CD4-positive, alpha-beta T cell treated with Interleukin-4 for 4 hours (primary cell): ENCODE data around the gene ECM2.

ENCODE experiments used
- DNase-seq: peaks from one replicate; pipeline ENCODE4 v3.0.0-alpha.2; 2020

The ECM2 gene

DNA sequence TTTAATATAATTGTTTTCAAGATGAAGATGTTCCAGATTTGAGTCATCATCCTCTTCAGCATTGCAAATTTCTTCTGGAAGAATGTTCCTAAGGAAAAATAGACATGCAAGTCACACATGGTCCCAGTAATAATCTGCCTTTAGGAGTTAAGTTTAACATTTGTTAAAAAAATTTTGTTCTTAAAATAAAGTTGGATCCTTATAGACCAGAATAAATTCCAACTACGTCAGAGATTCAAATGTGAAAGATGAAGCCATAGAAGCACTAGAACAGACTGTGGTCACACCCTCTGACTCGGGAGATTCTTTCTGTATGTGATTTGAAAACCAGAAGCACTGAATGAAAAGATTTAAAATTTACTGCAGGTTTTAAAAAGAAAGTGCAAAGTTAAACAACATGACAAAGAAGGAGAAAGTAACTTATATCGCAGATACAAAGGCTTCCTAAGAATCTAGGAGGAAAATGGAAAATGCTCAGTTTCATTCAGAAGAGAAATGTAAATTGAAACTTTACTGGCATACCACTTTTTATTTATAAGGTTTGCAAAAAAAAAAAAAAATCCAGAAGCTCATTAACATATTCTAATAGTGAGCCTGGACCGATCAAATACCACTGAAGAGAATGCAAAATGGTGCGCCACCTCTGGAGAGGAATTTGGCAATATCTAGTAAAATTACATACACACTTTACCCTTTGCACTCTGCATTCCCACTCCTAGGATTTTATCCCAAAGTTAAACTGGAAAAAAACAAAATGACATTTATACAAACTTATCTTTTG lies 39.2 kb downstream of the ECM2 start:
- no peak for DNase-seq

DNA sequence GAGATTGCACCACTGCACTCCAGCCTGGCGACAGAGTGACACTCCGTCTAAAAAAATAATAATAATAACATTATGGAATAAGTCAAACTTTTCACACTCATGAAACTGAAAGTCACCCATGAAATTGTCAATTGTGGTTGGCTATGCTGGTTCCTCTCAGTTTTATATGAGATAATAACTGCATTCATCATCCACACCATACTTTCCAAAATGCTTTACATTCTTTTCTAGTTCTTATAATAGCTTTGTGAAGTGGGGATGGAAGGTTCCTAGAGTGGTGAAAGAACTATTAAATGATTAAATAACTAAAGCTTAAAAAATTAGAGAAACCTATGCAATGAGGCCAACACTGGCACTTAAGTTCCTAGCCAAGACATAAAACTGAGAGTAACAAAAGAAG lies 40.9 kb downstream of the ECM2 start:
- DNase-seq: no peak

GRCh38 chr9:92493749-92494387 lies 41.9 kb downstream of the ECM2 start:
- no peak for DNase-seq

GRCh38 chr9:92492781-92493401 lies 42.9 kb downstream of the ECM2 start:
- DNase-seq: no peak

- DNase-seq: no peak
Observed at GRCh38 chr9:92488681-92489550, 46.9 kb downstream of the ECM2 start.

DNA sequence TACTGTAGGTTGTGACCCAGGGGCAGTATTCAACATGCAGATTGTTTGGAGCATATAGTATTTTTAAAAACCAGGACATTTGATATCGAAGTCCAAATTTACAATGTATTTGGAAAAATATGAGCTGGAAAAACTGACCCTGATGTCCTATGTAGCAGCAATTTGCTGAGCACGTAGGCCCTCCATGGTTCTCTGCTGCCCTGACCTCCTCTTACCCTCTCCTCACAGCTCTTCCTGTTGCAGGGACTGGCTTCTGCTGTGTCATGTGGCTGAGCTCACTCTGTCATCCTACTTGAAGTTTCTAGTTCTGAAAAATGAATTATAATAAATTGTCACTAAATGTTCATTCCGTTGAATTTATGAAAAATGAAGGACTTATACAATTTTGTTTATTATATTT lies 49.4 kb downstream of the ECM2 start:
- no peak for DNase-seq

- no peak for DNase-seq
Observed at GRCh38 chr9:92484563-92484962, 51.2 kb downstream of the ECM2 start.

DNA sequence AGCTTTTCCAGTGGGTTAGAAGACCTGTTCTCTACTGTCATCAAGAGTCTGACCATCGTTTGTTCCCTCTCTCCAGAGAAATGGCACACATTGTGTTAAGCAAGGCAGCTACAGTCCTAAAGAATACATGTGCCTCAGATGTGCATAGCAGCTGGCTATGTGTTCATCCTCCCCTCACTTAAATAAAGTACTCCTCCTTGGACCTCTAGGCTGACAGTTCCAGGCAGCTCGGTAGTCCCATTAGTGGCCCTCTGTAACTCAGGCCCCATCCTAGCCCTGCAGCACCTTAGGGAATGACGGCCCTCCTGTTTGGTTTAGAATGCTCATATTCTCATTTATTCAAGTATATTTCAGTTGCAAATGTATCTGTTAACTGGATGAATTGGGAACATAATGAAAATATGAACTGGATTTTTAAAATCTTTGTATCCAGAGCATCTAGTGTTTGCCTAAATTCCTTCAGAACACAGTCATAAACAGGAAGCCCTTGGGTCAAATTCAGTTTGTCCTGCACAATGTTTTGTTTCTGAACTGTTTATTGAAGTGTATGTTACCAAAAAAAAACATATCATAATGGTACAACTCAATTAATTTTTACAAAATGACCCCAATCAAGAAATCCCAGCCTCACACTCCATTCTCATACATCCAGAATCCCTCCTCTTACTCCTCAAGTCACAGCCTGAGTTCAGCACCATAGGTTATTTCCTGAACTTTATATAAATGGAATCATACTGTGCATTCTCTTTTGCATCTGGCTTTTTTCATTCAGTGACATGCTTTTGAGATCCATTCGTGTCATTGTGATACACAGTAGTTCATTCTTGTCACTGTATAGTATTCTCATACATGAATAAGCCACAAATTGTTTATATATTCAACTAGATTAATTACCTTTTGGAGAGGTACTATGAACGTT lies 51.9 kb downstream of the ECM2 start:
- DNase-seq: no peak

- no peak for DNase-seq
Observed at GRCh38 chr9:92482805-92483204, 53.0 kb downstream of the ECM2 start.

GRCh38 chr9:92482329-92482728 lies 53.5 kb downstream of the ECM2 start, which contains the start of gene ASPN:
TSS of gene ASPN (minus strand) at chr9:92482506.
- no peak for DNase-seq

- no peak for DNase-seq
Observed at GRCh38 chr9:92480986-92481633, 54.7 kb downstream of the ECM2 start.

GRCh38 chr9:92480291-92480771 lies 55.5 kb downstream of the ECM2 start:
- no peak for DNase-seq

- DNase-seq: no peak
Observed at GRCh38 chr9:92479346-92479745, 56.4 kb downstream of the ECM2 start.

GRCh38 chr9:92478783-92479182 lies 57.0 kb downstream of the ECM2 start:
- no peak for DNase-seq

GRCh38 chr9:92476962-92477361 lies 58.8 kb downstream of the ECM2 start:
- no peak for DNase-seq

- DNase-seq: no peak
Observed at GRCh38 chr9:92474587-92474986, 61.2 kb downstream of the ECM2 start.

DNA sequence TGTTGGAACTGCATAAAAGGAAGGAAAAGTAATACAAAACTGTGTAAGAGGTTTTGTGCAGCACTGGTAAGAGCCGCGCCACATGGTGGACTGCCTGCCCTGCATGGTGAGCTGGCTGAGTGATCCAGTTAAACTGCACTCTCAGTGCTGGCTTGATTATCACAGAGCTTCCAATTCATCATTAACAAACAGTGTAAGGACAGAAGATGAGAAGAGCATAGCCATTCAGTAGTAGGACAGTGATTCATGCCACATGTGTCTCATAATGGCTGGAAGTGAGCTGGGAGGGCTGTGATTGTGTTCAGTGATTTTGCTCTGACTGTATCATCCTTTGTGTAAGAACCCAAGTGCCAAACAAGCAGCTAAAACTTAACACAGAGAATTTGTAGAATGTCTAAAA lies 67.6 kb downstream of the ECM2 start:
- no peak for DNase-seq

DNA sequence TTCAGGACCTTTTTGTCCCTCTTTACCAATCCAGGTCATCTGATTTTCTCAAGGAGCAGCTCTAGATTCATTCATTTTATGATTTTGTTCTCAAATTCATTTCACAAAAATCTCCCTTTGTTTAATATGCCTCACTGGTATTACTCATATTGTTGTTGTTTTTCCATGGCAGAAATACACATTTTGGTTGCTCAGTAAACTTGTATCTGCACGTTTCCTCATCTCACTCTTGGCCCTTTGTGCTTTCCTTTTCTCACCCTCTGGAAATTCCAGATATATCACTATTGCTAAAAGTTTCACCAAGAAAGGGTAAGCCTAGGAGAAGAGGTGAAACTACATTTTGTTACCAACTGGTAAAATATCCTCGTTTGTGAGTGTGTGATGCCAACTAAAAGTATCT lies 68.3 kb downstream of the ECM2 start:
- DNase-seq: no peak

DNA sequence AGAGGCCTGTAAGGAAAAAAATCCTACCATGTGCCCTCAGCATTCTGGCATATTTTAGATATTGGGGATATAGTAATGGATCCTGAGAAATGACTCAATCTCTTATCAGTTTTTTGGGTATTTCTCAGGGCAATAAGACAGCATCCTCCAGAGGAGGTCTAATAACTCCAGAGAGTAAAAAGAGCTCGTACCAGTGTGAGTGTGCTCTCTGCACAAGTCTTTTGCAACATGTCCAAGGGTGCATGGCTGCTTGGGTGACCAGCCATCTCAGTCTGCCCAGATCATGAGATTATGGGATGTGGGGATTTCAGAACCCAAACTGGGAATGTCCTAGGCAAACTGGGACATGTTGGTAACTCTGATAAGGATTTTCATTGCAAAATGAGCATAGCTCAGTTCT lies 68.7 kb downstream of the ECM2 start:
- no peak for DNase-seq

DNA sequence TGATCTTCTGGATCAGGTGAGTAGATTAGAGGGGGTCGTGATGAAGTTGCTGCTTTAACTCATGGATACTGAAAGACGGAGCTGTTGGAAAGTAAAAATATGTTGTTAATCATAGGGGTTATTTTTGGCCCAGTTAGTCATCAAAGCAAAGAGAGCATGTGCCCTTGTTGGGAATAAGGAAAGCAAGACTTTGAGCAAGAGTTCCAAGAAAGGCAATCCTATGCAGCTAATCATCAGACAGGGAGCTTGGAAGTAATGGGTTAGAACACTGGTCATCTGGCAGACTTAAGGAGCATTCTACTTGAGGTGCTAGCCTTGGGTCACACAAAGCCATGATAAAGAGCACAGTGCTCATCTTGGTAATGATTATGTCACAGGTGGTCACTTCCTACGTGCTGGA lies 71.8 kb downstream of the ECM2 start:
- DNase-seq: no peak

- no peak for DNase-seq
Observed at GRCh38 chr9:92463387-92463786, 72.4 kb downstream of the ECM2 start.
